MM.1S (cell line): ENCODE measurements around the gene DDIAS.
A peak's percentile ranks its signal among the peaks of the same experiment; 100 is the strongest.
"Not testable (repeated sequence)": the region's sequence is repeated elsewhere in the genome, so short reads cannot be mapped to it uniquely, and the experiment has no call there.

Source experiments
- DNase-seq: peaks from one replicate; pipeline ENCODE4 v3.0.0-alpha.2; 2015
- H2AFZ ChIP-seq: fragments of 300-600 bp; sonication (generic); 2 replicates; pipeline ENCODE4 v1.6.0; 2016; ENCODE audit warnings: antibody characterized with exemption, low read length
- H3F3A ChIP-seq: fragments of 300-600 bp; sonication (generic); 2 replicates; pipeline ENCODE4 v1.6.1; 2016; ENCODE audit warnings: mild to moderate bottlenecking, antibody characterized with exemption, low read length, moderate library complexity, mixed read lengths; ENCODE audit not compliant: insufficient read depth
- H3K27ac ChIP-seq: fragments of 300-600 bp; sonication (generic); 2 replicates; pipeline ENCODE4 v1.5.1; 2016; ENCODE audit warnings: mild to moderate bottlenecking, low read length
- H3K27me3 ChIP-seq: fragments of 300-600 bp; sonication (generic); replicated peaks from 2 replicates; pipeline ENCODE4 v1.6.0; 2016; ENCODE audit warnings: low read length; ENCODE audit not compliant: insufficient read depth
- H3K36me3 ChIP-seq: fragments of 300-600 bp; sonication (generic); replicated peaks from 2 replicates; pipeline ENCODE4 v1.6.1; 2016; ENCODE audit warnings: mild to moderate bottlenecking, low read length, mixed read lengths; ENCODE audit not compliant: insufficient read depth
- H3K4me1 ChIP-seq: fragments of 300-600 bp; sonication (generic); 2 replicates; pipeline ENCODE4 v1.6.1; 2016; ENCODE audit warnings: low read length, mixed read lengths
- H3K4me2 ChIP-seq: fragments of 300-600 bp; sonication (generic); 2 replicates; pipeline ENCODE4 v1.6.0; 2016; ENCODE audit warnings: low read depth, low read length
- H3K4me3 ChIP-seq: fragments of 300-600 bp; sonication (generic); 2 replicates; pipeline ENCODE4 v1.5.1; 2016; ENCODE audit warnings: low read length, mixed read lengths
- H3K79me2 ChIP-seq: fragments of 300-600 bp; sonication (generic); 2 replicates; pipeline ENCODE4 v1.6.1; 2016; ENCODE audit warnings: mixed run types, low read length, mixed read lengths
- H3K9ac ChIP-seq: fragments of 300-600 bp; sonication (generic); 2 replicates; pipeline ENCODE4 v1.6.1; 2016; ENCODE audit warnings: low read length, mixed read lengths
- H3K9me2 ChIP-seq: fragments of 300-600 bp; sonication (generic); replicated peaks from 2 replicates; pipeline ENCODE4 v1.6.1; 2016; ENCODE audit warnings: mild to moderate bottlenecking, low read length, mixed read lengths; ENCODE audit not compliant: insufficient read depth
- H3K9me3 ChIP-seq: fragments of 300-600 bp; sonication (generic); replicated peaks from 2 replicates; pipeline ENCODE4 v1.6.1; 2016; ENCODE audit warnings: mild to moderate bottlenecking, low read length, mixed read lengths; ENCODE audit not compliant: insufficient read depth
- H4K20me1 ChIP-seq: fragments of 300-600 bp; sonication (generic); 2 replicates; pipeline ENCODE4 v1.6.1; 2016; ENCODE audit warnings: mild to moderate bottlenecking, low read length, moderate library complexity, mixed read lengths; ENCODE audit not compliant: insufficient read depth
- EZH2 ChIP-seq: fragments of 300-600 bp; sonication (generic); optimal IDR thresholded peaks from 2 replicates; pipeline ENCODE3; 2017; ENCODE audit warnings: low read depth, mild to moderate bottlenecking, antibody characterized with exemption, low read length, mixed read lengths
- EZH2phosphoT487 ChIP-seq: fragments of 300-600 bp; sonication (generic); IDR thresholded peaks from 2 replicates; pipeline ENCODE4 v1.6.1; 2018; ENCODE audit warnings: antibody characterized with exemption, low read length
- TF ChIP-seq, protein P1 (sequence below): fragments of 300-600 bp; sonication (generic); IDR thresholded peaks from 2 replicates; pipeline ENCODE4 v1.5.1; 2016; ENCODE audit warnings: antibody characterized with exemption, low read length, mixed read lengths

The DDIAS gene

DNA sequence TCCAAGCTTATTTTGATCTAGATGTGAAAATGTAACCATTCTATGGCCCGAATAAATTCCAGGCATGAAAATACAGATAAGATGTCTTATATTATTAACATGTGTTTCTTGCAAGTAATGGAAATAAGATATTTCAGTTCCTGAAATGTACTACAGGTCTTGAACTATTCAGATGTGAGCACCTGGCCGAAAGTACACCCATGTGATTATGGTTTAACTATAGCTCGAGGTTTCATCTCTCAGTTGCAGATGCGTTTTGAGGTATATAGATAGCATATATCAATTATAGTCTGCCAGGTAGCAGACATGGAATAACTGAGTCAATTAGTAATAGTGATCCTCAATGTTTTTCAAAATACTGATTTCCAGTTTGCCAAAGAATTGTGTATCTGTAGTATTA lies 68.3 kb downstream of the DDIAS start:
- Histone ChIP-seq H2AFZ (no peak overlapping the region), H3K79me2 (no peaks in the 10 kb centered on the region), H3K27ac (peak overlapping the region; percentile 97), H3K9me2 (no peaks in the 10 kb centered on the region), H3K9ac (peak overlapping the region; percentile 78), H4K20me1 (no peaks in the 10 kb centered on the region), H3F3A (peaks cover 33% of the 10 kb centered on the region), H3K36me3 (no peaks in the 10 kb centered on the region), H3K4me2 (peak overlapping the region; percentile 79), H3K4me1 (peaks cover 46% of the 10 kb centered on the region), H3K4me3 (peak overlapping the region; percentile 38; the same call in 1 of the 2 replicates), H3K27me3 (no peaks in the 10 kb centered on the region), H3K9me3 (no peaks in the 10 kb centered on the region)
- DNase-seq, result peak; percentile 95
- TF ChIP-seq EZH2, result no peak
- no peak for TF ChIP-seq EZH2phosphoT487
- TF ChIP-seq, protein P1, sequence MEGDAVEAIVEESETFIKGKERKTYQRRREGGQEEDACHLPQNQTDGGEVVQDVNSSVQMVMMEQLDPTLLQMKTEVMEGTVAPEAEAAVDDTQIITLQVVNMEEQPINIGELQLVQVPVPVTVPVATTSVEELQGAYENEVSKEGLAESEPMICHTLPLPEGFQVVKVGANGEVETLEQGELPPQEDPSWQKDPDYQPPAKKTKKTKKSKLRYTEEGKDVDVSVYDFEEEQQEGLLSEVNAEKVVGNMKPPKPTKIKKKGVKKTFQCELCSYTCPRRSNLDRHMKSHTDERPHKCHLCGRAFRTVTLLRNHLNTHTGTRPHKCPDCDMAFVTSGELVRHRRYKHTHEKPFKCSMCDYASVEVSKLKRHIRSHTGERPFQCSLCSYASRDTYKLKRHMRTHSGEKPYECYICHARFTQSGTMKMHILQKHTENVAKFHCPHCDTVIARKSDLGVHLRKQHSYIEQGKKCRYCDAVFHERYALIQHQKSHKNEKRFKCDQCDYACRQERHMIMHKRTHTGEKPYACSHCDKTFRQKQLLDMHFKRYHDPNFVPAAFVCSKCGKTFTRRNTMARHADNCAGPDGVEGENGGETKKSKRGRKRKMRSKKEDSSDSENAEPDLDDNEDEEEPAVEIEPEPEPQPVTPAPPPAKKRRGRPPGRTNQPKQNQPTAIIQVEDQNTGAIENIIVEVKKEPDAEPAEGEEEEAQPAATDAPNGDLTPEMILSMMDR, result no peak

DNA sequence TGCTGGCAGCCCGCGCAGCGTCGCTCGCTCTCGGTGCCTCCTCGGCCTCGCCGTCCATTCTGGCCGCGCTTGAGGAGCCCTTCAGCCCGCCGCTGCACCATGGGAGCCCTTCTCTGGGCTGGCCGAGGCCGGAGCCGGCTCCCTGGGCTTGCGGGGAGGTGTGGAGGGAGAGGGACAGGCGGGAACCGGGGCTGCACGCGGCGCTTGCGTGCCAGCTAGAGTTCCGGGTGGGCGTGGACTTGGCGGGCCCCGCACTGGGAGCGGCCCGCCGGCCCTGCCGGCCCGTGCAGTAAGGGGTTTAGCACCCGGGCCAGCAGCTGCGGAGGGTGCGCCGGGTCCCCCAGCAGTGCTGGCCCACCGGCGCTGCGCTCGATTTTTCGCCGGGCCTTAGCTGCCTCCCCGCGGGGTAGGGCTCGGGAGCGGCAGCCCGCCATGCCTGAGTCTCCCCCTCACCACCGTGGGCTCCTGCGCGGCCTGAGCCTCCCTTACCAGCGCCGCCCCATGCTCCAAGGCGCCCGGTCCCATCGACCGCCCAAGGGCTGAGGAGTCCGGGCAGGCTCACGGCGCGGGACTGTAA lies 69.1 kb downstream of the DDIAS start:
- Histone ChIP-seq H3K4me2 (peak overlapping the region; percentile 79), H3K4me1 (peaks cover 46% of the 10 kb centered on the region), H3F3A (peaks cover 33% of the 10 kb centered on the region), H3K27ac (peak overlapping the region; percentile 97), H3K9ac (peak overlapping the region; percentile 75)
- H3K4me3 ChIP-seq, H3K27me3 ChIP-seq, H3K9me2 ChIP-seq, H4K20me1 ChIP-seq, H3K79me2 ChIP-seq, DNase-seq, H3K36me3 ChIP-seq, H3K9me3 ChIP-seq, H2AFZ ChIP-seq: not testable (repeated sequence)

DNA sequence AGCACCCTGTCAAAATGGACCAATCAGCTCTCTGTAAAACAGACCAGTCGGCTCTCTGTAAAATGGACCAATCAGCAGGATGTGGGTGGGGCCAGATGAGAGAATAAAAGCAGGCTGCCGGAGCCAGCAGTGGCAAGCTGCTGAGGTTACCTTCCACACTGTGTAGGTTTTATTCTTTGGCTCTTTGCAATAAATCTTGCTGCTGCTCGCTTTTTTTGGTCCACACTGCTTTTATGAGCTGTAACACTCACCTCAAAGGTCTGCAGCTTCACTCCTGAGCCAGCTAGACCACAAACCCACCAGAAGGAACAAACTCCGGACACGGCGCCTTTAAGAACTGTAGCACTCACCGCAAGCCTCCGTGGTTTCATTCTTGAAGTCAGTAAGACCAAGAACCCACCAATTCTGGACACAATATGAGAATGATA lies 70.0 kb downstream of the DDIAS start:
- peak; percentile 67 for DNase-seq
- peak overlapping the region; percentile 97 for H3K27ac ChIP-seq

GRCh38 chr11:82972103-82972502 lies 70.6 kb downstream of the DDIAS start:
- no peak for TF ChIP-seq EZH2phosphoT487
- TF ChIP-seq EZH2, result no peak
- TF ChIP-seq, protein P1, result no peak
- Histone ChIP-seq H2AFZ (no peak overlapping the region), H3K27ac (peak overlapping the region; percentile 97), H3K9me3 (no peaks in the 10 kb centered on the region), H3K4me2 (peak overlapping the region; percentile 37; the same call in 1 of the 2 replicates), H3K9ac (peak overlapping the region; percentile 49; the same call in 1 of the 2 replicates), H3K4me3 (peak overlapping the region; percentile 8; the same call in 1 of the 2 replicates), H4K20me1 (no peaks in the 10 kb centered on the region), H3K4me1 (peaks cover 42% of the 10 kb centered on the region), H3K27me3 (no peaks in the 10 kb centered on the region), H3K79me2 (no peaks in the 10 kb centered on the region), H3F3A (peaks cover 33% of the 10 kb centered on the region), H3K9me2 (no peaks in the 10 kb centered on the region), H3K36me3 (no peaks in the 10 kb centered on the region)
- no peak for DNase-seq

More for the DNA sequence above, 70.0 kb downstream of the DDIAS start:
- not testable (repeated sequence) for H3K36me3 ChIP-seq, H2AFZ ChIP-seq, H3K9me3 ChIP-seq, H3K79me2 ChIP-seq, H3K27me3 ChIP-seq, H4K20me1 ChIP-seq, H3K9me2 ChIP-seq
- Histone ChIP-seq H3K4me3 (peak overlapping the region; percentile 8; the same call in 1 of the 2 replicates), H3F3A (peaks cover 33% of the 10 kb centered on the region), H3K9ac (peak overlapping the region; percentile 49; the same call in 1 of the 2 replicates), H3K4me2 (peak overlapping the region; percentile 37; the same call in 1 of the 2 replicates), H3K4me1 (peaks cover 46% of the 10 kb centered on the region)
